ENCODE data around the gene PUM1. TPM values are rescaled to one million over a fixed set of nuclear protein-coding genes. Genes with fewer than 3 reads are reported as not detected.
A peak's percentile ranks its signal among the peaks of the same experiment; 100 is the strongest.

The PUM1 gene
- total and polyA plus RNA-seq, 10 of the 15 experiments (the other 5 are each of a cell fraction or from before 2014, with no cell fraction given), result 21.4 to 75.3 (median 42.4) TPM

- TF ChIP-seq, protein P1, sequence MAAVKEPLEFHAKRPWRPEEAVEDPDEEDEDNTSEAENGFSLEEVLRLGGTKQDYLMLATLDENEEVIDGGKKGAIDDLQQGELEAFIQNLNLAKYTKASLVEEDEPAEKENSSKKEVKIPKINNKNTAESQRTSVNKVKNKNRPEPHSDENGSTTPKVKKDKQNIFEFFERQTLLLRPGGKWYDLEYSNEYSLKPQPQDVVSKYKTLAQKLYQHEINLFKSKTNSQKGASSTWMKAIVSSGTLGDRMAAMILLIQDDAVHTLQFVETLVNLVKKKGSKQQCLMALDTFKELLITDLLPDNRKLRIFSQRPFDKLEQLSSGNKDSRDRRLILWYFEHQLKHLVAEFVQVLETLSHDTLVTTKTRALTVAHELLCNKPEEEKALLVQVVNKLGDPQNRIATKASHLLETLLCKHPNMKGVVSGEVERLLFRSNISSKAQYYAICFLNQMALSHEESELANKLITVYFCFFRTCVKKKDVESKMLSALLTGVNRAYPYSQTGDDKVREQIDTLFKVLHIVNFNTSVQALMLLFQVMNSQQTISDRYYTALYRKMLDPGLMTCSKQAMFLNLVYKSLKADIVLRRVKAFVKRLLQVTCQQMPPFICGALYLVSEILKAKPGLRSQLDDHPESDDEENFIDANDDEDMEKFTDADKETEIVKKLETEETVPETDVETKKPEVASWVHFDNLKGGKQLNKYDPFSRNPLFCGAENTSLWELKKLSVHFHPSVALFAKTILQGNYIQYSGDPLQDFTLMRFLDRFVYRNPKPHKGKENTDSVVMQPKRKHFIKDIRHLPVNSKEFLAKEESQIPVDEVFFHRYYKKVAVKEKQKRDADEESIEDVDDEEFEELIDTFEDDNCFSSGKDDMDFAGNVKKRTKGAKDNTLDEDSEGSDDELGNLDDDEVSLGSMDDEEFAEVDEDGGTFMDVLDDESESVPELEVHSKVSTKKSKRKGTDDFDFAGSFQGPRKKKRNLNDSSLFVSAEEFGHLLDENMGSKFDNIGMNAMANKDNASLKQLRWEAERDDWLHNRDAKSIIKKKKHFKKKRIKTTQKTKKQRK (IDR thresholded peaks at IDR 0.05; ENCODE audit: low read depth, low read length), result no peak
- TF ChIP-seq, protein P2, sequence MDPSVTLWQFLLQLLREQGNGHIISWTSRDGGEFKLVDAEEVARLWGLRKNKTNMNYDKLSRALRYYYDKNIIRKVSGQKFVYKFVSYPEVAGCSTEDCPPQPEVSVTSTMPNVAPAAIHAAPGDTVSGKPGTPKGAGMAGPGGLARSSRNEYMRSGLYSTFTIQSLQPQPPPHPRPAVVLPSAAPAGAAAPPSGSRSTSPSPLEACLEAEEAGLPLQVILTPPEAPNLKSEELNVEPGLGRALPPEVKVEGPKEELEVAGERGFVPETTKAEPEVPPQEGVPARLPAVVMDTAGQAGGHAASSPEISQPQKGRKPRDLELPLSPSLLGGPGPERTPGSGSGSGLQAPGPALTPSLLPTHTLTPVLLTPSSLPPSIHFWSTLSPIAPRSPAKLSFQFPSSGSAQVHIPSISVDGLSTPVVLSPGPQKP (IDR thresholded peaks at IDR 0.05; ENCODE audit: low read depth, low read length), result 0 out of 2 replicates have a peak, but pooled peaks have one; percentile 13
- TF ChIP-seq SMAD1 (IDR thresholded peaks at IDR 0.05; ENCODE audit: low read depth, partially characterized antibody), result no peak
- 0 out of 2 replicates have a peak, but pooled peaks have one; percentile 83 for TF ChIP-seq PAX8 (IDR thresholded peaks at IDR 0.05)
- peak; percentile 73 for TF ChIP-seq MEF2B (IDR thresholded peaks at IDR 0.05; ENCODE audit: partially characterized antibody, poor library complexity, severe bottlenecking)
- TF ChIP-seq MLLT1 (IDR thresholded peaks at IDR 0.05), result peak; percentile 79
- no peak for TF ChIP-seq CEBPB (IDR thresholded peaks at IDR 0.05; ENCODE audit: borderline replicate concordance in 1 of 2, low read depth in 2 of 2, low read length in 2 of 2)
- 0 out of 2 replicates have a peak, but pooled peaks have one; percentile 45 for TF ChIP-seq EED (IDR thresholded peaks at IDR 0.05; ENCODE audit: low read depth)
- no peak for TF ChIP-seq IRF3 (IDR thresholded peaks at IDR 0.05)
- TF ChIP-seq, protein P3, sequence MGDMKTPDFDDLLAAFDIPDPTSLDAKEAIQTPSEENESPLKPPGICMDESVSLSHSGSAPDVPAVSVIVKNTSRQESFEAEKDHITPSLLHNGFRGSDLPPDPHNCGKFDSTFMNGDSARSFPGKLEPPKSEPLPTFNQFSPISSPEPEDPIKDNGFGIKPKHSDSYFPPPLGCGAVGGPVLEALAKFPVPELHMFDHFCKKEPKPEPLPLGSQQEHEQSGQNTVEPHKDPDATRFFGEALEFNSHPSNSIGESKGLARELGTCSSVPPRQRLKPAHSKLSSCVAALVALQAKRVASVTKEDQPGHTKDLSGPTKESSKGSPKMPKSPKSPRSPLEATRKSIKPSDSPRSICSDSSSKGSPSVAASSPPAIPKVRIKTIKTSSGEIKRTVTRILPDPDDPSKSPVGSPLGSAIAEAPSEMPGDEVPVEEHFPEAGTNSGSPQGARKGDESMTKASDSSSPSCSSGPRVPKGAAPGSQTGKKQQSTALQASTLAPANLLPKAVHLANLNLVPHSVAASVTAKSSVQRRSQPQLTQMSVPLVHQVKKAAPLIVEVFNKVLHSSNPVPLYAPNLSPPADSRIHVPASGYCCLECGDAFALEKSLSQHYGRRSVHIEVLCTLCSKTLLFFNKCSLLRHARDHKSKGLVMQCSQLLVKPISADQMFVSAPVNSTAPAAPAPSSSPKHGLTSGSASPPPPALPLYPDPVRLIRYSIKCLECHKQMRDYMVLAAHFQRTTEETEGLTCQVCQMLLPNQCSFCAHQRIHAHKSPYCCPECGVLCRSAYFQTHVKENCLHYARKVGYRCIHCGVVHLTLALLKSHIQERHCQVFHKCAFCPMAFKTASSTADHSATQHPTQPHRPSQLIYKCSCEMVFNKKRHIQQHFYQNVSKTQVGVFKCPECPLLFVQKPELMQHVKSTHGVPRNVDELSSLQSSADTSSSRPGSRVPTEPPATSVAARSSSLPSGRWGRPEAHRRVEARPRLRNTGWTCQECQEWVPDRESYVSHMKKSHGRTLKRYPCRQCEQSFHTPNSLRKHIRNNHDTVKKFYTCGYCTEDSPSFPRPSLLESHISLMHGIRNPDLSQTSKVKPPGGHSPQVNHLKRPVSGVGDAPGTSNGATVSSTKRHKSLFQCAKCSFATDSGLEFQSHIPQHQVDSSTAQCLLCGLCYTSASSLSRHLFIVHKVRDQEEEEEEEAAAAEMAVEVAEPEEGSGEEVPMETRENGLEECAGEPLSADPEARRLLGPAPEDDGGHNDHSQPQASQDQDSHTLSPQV (IDR thresholded peaks at IDR 0.05), result no peak
- TF ChIP-seq RELA (IDR thresholded peaks at IDR 0.05; ENCODE audit: borderline replicate concordance, partially characterized antibody), result peak; percentile 34
- peak; percentile 77 for TF ChIP-seq NR2F1 (conservative IDR thresholded peaks at IDR 0.05)
- TF ChIP-seq EZH2 (IDR thresholded peaks at IDR 0.05; ENCODE audit: borderline replicate concordance, control insufficient read depth, low read depth, low read length), result no peak
- no peak for TF ChIP-seq STAT3 (IDR thresholded peaks at IDR 0.05; ENCODE audit: low read depth, low read length)
- TF ChIP-seq PML (IDR thresholded peaks at IDR 0.05; ENCODE audit: low read length), result peak; percentile 95
These were observed at the start of gene PUM1 (continued) for GRCh38 chr1:31065310-31066217.

All from GM12878 (cell line).